Measurements from ENCODE around the gene KIAA1614.
"Not testable (repeated sequence)": the region's sequence is repeated elsewhere in the genome, so short reads cannot be mapped to it uniquely, and the experiment has no call there.

The KIAA1614 gene

DNA sequence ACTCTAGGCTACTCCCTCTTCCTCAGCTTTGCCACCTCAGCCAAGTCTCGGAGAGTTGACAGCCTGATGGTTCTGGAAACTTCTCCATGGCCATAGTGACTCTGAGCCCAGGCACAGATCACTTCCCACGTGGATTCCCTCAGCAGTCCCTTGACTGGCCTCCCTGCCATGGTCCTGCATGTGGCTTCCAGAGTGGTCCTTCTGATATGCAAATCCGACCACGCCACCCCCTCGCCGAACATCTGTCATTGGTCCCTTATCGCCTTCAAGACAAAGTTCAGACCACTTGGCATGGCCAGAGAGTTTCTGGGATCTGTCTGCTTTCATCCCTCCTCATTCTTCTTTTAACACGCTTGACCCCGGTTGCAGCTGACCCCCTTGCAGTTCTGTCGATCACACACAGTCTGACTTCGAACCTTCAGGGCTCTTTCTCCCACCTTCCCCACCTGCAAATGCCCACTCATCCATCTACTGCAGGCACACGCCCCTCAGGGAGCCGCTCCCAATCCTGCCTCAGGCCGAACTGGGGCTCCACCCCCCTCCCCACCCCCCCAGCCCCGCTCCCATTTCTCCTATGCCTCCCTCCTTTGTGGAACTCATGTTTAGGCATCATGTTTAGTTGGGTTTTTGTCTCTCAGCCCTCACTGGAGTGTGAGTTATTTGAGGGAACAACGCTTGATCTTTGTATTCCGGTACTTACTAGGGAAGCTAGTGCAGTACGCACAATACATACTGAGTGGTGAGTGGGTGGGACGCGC lies 29.0 kb downstream of the KIAA1614 start:
- no peak for DNase-seq (ENCODE audit: low read depth)

DNA sequence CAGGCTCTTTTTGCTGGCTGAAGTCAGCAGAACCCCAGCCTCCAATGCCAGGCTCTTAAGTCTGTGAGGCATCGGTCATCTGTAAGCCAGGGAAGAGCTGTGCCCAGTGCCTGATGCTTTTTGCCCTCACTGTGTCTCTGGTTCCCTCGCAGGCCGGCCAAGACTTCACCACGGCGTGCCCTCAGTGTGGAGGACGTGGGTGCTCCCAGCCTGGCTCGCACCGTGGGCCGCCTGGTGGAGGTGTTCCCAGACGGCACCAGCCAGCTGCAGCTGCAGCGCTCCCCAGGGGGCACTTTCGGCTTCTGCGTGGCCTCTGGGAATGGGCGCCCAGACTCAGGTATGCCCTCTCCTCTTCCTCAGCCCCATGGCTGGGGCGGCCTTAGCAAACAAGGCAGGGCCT lies 32.5 kb downstream of the KIAA1614 start:
- DNase-seq (ENCODE audit: low read depth): no peak

DNA sequence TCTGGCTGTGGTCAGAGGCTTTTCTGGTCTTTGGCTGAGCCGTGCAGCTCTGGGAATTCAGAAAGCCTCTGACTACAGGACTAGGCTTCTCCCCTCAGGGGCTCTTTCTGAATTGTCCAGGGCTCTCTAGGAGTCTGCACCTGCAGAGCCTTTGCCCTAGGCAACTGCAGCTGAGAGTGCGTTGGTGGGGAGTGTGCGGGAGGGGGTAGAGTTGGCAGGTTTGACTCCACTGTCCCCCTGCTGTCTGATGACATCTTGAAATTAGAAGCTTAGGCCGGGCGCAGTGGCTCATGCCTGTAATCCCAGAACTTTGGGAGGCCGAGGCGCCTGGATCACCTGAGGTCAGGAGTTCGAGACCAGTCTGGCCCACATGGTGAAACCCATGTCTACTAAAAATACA lies 32.9 kb downstream of the KIAA1614 start:
- no peak for DNase-seq (ENCODE audit: low read depth)

DNA sequence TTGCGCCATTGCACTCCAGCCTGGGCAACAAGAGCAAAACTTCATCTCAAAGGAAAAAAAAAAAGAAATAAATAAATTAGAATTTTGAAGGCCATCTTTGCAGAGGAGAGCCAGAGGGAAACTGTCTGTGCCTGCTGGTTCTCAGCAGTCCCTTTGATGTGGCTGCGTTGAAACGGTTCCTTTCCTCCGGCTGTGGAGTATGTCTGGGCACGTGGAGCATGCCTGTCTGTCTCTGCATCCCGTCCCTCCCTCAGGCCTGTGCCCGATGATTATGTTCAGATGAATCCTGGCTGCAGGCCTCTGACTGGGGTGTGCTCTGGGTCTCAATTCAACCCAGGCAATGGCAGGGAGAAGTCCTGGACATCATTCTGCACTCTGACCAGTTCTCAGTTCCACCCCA lies 33.4 kb downstream of the KIAA1614 start:
- no peak for DNase-seq (ENCODE audit: low read depth)

DNA sequence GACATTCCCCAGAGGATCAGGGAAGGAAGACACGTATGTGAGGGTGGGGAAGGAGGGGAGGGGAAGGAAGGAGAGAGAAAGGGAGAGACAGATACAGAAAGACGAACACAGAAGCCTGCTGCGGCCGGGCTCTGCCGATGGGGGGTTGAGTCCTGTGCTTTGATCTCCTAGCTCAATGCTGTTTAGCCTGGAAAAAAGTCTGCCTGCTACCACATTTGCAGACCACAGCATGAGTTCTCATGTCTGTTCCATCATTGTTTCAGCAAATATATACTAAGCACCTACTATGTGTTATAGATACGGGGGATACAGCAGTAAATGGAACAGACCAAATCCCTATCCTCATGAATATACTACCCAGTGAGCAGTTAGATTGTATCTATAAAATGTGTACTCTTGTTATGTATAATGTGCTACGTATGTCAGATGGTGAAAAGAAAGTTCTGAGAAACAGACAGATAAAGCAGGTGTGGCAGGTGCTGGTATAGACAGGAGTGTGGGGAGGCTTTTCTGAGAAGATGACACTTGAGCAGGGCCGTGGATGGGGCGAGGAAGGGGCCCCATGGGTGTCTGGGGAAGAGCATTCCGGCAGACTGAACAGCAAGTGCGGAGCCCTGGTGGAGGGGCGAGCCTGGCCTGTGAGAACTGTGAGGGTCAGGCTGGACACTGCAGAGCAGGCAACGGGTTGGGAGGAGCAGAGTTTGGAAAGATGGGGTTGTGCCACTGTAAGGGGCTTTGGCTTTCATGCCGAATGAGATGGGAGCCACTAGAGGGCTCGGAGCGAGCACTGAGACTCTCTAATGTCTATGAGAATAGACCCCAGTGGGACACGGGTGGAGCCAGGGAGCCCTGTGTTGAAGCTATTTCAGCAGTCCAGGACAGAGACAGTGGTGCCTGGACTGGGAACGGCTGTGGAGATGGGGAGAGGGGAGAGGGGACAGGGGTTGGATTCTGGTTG lies 34.1 kb downstream of the KIAA1614 start:
- no peak for DNase-seq (ENCODE audit: low read depth)

DNA sequence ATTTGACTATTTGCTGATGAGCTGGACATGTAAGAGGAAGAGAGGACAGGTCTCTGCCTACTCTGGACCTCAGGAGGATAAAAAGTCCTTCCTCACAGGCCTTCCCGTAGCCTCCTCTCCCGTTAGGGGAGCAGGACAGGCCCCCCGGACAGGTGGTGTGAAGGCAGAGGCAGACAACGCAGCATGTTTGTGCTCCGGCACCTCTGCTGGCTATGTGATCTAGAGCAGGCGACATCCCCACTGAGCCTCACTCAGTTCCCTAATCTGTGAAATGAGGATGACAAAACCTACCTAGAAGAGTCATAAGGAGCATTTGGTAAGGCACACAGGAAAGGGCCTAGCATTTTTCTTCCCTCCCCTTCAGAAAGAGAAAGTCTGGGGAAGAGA lies 34.8 kb downstream of the KIAA1614 start:
- DNase-seq (ENCODE audit: low read depth): no peak

DNA sequence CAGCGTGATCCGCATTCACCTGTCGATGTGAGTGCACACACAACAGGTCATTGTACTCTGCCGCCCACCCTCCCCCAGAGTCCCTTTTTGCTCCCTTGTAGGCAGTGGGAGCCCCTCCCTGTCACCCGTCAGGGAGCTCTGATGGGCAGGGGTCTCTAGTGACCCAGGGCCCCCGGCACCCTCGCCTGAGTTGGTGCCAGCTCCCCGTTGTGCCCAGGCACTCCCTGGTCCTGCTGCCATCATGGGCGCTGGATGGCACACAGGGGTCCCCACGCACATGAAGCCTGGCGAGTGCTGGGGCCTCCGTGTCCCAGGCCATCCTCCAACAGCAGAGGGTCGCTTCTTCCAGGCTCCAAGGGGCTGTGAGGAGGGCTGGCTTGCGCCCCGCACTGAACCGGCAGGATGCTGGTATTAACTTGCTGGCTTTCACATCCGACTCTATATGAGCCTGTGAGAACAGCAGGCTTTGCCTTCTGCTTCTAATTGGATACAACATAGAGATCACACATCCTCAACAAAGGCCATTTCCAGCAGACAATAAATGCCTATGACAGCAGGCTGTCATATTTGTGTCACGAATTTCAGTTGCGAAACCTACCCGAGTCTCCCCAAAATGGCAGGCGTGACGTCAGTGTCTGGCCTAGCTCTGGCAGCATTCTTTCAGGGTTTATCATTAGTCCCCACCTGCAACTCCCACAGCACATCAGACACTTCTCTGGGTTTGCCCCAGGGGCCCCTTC lies 35.4 kb downstream of the KIAA1614 start:
- no peak for DNase-seq (ENCODE audit: low read depth)

DNA sequence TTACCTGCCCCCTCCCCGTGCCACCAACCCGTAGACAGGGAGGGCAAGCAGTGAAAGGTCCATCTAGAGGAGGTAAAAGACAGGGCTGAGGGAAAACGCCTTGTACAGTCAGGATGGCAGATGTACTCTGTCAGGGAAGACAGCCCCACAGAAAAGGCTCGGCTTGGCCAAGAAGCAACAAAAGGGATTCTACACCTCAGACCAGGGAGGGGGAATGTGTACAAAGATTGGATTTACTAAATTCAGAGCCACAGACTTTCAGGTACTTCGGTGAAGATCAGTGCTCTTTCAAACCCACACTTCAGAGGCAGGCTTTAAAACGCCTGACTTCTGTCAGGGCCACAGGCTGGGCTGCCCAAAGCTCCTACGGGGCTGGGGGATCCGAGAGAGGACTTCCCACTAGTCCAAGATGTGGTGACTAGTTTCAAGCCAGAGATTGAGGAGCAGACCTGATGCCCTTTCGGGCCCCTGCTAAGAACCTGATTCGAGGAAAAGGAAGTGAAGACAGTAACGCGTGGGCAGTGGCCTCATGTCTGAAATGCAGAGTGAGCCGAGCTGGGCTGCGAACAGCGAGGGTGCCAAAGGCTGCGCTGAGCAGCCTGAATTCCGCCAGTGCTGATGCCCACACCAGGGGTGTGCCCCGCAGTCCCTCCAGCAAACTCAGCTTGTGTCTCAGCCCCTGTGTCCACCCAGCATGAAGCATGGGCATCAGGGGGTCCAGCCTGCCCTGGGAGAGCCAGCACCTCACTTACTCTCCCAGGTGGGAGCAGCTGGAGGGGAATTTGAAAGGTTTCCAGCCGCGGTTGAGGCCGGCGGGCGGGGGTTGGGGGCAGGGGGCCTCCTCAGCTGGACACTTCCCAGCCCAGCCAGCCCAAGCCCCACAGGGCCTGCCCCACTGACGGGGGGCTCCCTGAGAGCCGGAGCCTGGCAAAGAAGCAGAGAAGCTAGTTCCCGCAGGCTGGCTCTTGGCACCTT lies 36.2 kb downstream of the KIAA1614 start:
- DNase-seq (ENCODE audit: low read depth): no peak

DNA sequence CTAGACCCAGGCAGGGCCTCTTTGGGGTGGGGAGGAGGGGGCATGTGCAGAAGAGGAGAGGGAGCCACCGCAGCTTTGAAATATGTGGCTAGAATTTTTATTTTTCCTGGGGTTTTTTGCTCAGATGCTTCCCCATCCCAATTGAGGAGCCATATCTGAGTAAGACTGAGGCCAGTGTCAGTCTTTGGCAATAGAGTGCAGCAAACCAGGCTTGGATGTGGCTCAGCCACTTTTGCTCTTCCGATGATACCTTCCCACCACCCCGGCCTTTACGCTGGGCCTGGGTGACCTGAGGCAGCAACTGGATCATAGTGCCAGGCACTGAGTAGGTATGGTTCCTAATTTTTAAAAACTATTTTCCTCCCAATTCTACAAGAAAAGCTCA lies 36.9 kb downstream of the KIAA1614 start:
- no peak for DNase-seq (ENCODE audit: low read depth)

DNA sequence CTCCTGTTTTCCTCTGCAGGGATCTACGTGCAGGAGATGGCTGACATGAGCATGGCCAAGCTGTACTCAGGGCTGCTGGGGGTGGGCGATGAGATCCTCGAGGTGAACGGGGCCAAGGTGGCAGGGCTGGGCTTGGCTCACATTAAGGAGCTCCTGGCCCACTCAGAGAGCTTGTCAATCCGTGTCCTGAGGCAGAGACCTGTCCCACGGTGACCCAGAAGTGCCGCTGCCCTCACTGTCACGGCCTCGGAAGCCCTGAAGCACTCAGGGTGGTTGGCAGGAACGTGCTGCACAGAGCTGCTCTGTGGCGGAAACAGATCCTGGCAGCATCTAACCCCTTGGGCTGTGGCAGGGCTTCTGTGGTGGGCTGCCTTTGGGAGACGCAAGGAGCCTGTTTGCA lies 37.6 kb downstream of the KIAA1614 start:
- no peak for DNase-seq (ENCODE audit: low read depth)

DNA sequence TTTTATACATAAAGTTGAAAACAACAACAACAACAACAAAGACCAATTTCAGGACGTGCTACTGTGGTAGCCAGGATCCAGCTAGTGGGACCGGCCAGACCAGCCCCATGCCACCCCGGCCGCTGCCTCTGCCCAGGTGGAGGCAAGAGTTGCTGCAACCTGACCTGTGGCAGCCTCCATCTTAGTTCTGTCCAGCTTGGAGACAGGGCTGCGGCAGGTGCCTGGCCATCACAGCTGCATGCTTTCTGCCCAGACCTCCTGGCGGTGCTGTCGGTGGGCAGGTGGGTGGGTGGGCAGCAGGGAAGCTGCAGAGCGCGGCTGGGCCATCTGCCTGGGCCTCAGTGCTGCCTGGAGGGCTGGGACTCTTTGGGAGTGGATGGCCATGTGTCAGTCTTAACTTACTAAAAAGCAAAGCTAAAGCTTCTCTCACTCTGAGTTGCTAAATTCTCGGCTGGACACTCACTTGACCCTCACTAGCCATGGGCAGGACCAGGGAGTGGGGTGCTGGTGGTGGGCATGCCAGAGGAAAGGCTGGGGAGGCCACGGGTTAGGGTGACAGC lies 38.6 kb downstream of the KIAA1614 start:
- no peak for DNase-seq (ENCODE audit: low read depth)

DNA sequence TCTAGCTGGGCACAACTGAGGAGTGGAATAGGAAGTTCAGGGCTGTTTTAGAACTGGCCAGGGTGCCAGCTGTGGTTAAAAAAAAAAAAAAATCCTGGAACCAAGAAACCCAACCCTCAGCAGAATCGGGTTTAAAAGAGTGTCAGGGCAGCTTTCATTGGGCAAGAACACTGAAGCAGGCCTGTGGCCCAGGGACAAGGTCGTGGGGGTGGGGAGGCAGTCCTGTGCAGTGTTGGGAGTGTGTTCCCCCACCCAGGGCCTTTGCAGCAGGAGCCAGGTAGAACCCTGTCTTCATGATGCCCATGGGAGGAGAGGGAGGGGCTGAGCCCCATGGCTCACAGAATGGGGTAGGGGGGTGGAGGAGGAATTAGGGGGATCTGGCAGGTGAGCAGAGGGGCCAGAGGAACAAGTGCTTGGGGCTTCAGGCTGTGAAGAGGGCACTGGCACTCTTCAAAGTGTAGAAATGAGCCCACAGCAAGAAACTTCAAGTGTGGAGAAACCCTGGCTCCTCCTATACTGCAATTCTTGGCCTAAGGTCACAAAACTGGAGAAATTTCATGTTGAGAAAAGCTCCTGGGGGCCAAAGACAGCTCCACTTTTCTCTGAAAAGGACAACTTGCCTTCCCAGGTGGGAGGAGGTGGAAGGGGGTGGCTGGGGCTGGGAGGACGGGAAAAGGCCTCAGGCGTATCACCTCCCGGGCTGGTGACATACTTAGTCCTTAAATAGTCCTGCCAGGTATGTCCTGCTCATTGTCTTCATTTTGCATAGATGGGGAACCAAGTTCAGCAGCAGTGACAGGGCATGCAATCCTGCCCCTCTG lies 39.3 kb downstream of the KIAA1614 start:
- DNase-seq (ENCODE audit: low read depth): no peak

DNA sequence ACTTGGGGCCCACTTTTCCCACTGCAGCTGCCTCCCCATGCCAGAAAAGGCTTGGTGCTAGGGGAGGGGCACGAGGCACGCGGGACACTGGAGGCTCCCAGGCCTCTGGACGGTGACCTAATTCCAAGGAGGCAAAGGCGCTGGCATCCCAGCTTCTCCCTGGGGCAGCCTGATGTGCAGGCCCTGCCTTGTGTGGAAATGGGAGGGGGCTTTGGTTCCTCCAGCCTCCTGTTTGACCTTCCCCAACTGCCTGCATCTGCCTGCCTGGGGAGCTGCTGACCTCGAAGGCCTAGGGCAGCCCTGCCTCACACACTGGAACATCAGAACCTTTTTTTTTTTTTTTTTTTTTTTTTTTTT lies 39.9 kb downstream of the KIAA1614 start:
- DNase-seq (ENCODE audit: low read depth): no peak

DNA sequence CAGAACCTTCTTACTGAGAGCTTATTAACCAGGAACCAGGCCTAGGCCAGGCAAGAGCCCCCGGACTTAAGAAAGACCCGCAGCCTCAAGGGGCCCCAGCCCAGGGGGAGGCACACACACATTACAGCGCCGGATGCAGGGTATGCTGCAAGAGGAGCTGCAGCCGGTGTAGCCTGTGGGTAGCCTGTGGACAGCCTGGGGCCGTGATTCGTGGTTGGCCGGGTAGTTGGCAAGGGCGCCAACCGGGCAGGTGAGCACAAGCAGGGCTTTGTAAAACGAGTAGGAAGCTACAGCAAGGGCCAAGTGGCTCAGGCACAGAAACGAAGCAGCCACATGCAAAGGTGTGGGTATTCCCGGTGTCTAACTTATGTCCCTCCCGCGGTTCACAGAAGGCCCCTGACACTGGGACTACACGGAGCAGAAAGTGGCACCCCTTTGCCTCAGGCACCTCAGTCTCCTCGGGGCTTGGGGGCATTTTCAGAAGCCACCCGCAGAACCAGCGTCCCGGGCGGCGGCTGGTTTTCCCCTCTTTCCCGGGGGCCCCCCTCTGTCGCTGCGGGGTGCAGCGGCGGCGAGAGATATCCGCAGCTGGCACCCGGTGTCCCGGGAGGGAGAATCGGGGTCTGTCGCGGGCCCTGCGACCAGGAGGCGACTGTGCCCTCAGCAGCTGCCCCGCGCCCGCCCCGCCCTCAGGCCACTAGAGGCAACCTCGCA lies 40.8 kb downstream of the KIAA1614 start:
- DNase-seq (ENCODE audit: low read depth): no peak

DNA sequence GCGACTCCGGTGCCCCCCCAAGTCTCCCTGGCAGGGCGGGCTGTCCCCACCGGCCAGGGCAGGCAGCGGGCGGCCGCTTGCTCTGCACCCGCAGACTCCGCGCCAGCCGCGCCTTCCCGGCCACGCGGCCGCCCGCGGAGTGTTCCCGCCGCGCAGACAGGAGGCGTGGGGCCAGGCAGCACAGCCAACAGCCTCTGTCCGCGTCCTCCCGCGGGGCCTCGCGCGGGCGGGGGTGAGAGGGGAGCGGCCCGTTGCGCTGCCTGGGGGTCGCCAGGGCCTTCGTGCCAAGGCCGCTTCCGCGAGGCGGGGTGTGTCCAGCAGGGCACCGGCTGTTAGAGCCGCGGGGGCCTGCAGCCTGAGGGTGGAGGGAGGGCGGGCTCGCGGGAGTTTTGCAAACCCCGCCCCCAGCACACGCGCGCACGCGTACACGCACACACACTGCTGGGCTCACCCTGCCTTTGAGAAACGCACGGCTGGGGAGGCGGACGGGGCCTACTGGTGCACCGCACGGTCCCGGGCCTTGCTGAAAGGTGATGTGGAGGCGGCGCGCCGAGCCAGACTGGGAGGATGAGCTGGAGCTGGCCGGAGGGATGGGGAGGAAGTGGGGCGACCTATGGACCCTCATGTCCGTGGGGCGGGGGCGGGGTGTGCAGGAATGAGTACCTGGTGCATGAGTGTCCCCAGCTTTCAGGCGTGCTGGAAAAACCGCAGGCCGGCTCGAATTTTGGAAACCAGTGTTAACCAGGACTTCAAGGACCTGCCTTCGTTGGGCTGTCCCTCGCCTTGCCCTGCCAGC lies 41.5 kb downstream of the KIAA1614 start:
- peak; percentile 31 for DNase-seq (ENCODE audit: low read depth)

DNA sequence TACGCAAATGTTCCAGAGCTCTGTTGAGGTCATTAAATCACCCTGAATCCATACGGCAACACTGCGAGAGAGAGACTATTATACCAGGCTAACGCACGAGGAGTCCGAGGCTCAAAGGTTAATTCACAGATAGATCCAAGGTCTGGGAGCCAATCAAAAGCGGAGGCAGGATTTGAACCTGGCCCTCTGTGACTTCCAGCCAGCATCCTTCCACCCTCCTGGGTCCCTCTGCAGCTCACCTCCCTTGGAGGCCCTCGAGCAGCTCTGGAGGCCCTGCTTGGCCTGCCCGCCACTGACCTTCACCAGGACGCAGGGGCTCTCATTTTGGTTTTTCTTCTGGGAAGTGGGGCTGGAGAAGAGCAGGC lies 42.1 kb downstream of the KIAA1614 start:
- no peak for DNase-seq (ENCODE audit: low read depth)

DNA sequence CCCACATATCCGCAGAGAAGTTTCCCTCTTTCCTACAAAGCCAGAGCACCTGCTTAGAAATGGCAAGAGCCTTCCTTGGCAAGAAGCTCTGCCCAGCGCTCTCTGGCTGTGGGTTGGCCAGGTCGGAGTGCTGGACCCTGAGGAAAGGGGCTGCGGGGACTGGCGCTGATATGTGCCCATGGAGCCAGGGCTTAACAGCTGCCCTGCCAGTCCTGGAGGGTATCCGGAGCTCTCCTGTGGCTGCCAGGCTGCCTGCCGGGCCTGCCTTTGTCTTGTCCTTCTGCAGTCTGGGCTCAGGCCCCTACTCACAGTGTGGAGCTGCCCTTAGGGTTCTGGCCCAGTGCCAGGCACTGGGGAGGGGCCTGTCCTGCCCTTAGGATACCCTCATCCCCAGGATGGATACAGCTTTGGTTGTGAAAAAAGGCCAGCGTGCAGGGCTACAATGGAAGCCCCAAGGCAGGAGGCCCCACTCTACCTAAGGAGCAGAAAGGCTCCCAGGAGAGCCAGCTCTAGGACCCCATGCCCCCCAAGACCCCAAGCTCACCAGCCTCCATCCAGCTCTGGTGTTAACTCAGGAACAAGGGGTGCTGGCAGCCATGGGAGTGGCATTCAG lies 43.4 kb downstream of the KIAA1614 start:
- no peak for DNase-seq (ENCODE audit: low read depth)

DNA sequence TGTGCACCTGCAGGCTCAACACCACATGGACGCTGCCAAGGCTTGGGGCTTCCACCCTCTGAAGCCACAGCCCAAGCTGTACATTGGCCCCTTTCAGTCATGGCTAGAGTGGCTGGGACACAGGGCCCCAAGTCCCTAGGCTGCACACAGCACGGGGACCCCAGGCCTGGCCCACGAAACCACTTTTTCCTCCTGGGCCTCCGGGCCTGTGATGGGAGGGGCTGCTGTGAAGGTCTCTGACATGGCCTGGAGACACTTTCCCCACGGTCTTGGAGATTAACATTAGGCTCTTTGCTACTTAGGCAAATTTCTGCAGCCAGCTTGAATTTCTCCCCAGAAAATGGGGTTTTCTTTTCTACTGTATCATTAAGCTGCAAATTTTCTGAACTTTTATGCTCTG lies 46.9 kb downstream of the KIAA1614 start:
- DNase-seq (ENCODE audit: low read depth): not testable (repeated sequence)

Measured in stimulated activated CD8-positive, alpha-beta memory T cell treated with anti-CD3 and anti-CD28 coated beads, Interleukin-15, amount 100 ng/mL, for 24 hours (primary cell).